GM23338 (cell line): ENCODE measurements around the gene MAPKAPK2. TPM values are rescaled to one million over a fixed set of nuclear protein-coding genes. Genes with fewer than 3 reads are reported as not detected.

ENCODE experiments used
- ATAC-seq: fragments of 200-7000 bp; cut with Tn5 transposase; 3 replicates; pipeline ENCODE4 v1.9.1; 2020
- DNase-seq: peaks from one replicate; pipeline ENCODE4 v3.0.0-alpha.2; 2015; ENCODE audit warnings: low spot score
- H2AFZ ChIP-seq: fragments of 200-600 bp; sonication (generic); 2 replicates; pipeline ENCODE4 v1.8.0; 2016; ENCODE audit warnings: antibody characterized with exemption, mild to moderate bottlenecking, moderate library complexity
- H3F3A ChIP-seq: fragments of 200-600 bp; sonication (generic); replicated peaks from 2 replicates; pipeline ENCODE4 v1.8.0; 2017; ENCODE audit warnings: antibody characterized with exemption, mixed run types, low read depth
- H3K27ac ChIP-seq: fragments of 200-600 bp; sonication (generic); 2 replicates; pipeline ENCODE4 v1.6.1; 2016; ENCODE audit warnings: low read depth
- H3K27me3 ChIP-seq: fragments of 200-600 bp; sonication (generic); 2 replicates; pipeline ENCODE4 v1.8.0; 2016; ENCODE audit warnings: mild to moderate bottlenecking, mixed run types, moderate library complexity; ENCODE audit not compliant: insufficient read depth
- H3K36me3 ChIP-seq: fragments of 200-600 bp; sonication (generic); 2 replicates; pipeline ENCODE4 v1.8.0; 2016; ENCODE audit warnings: mild to moderate bottlenecking; ENCODE audit not compliant: insufficient read depth
- H3K4me1 ChIP-seq: fragments of 200-600 bp; sonication (generic); 2 replicates; pipeline ENCODE4 v1.8.0; 2016; ENCODE audit warnings: mild to moderate bottlenecking, moderate library complexity; ENCODE audit not compliant: insufficient read depth
- H3K4me2 ChIP-seq: fragments of 200-600 bp; sonication (generic); 2 replicates; pipeline ENCODE4 v1.7.1; 2017; ENCODE audit warnings: mixed run types
- H3K4me3 ChIP-seq: fragments of 200-600 bp; sonication (generic); 2 replicates; pipeline ENCODE4 v1.6.1; 2016; ENCODE audit warnings: mixed run types
- H3K79me2 ChIP-seq: fragments of 200-600 bp; sonication (generic); replicated peaks from 2 replicates; pipeline ENCODE4 v1.8.0; 2017; ENCODE audit warnings: mild to moderate bottlenecking; ENCODE audit not compliant: insufficient read depth
- H3K9me2 ChIP-seq: fragments of 200-600 bp; sonication (generic); 2 replicates; pipeline ENCODE4 v1.8.0; 2017; ENCODE audit not compliant: insufficient read depth
- H4K20me1 ChIP-seq: fragments of 200-600 bp; sonication (generic); replicated peaks from 2 replicates; pipeline ENCODE4 v1.8.0; 2017; ENCODE audit warnings: mild to moderate bottlenecking; ENCODE audit not compliant: insufficient read depth
- H3K27ac Mint-ChIP-seq: 2 replicates; pipeline ENCODE4 v1.8.0; 2020; ENCODE audit warnings: inconsistent platforms, mild to moderate bottlenecking, moderate library complexity, mixed read lengths
- H3K27me3 Mint-ChIP-seq: 3 replicates; pipeline ENCODE4 v1.8.0; 2022; ENCODE audit warnings: low read depth, mild to moderate bottlenecking, moderate library complexity, mixed read lengths, inconsistent platforms; ENCODE audit not compliant: insufficient read depth, poor library complexity
- H3K36me3 Mint-ChIP-seq: 3 replicates; pipeline ENCODE4 v1.8.0; 2021; ENCODE audit warnings: low read depth, mild to moderate bottlenecking, inconsistent platforms, moderate library complexity, mixed read lengths
- H3K4me1 Mint-ChIP-seq: 3 replicates; pipeline ENCODE4 v1.8.0; 2020; ENCODE audit warnings: mild to moderate bottlenecking, inconsistent platforms, mixed read lengths
- H3K4me3 Mint-ChIP-seq: 3 replicates; pipeline ENCODE4 v1.8.0; 2021; ENCODE audit warnings: moderate library complexity, mild to moderate bottlenecking, inconsistent platforms, mixed read lengths
- H3K9me3 Mint-ChIP-seq: 3 replicates; pipeline ENCODE4 v1.8.0; 2020; ENCODE audit warnings: moderate library complexity, mild to moderate bottlenecking, inconsistent platforms, mixed read lengths
- CTCF ChIP-seq, 2 experiments: fragments of 200-600 bp in 1 of 2; sonication (generic) in 1 of 2; conservative IDR thresholded peaks; 2 replicates each; pipeline versions ENCODE4 v1.5.1 to v1.6.1; 2016 to 2017; ENCODE audit warnings: antibody characterized with exemption in 2 of 2, low read depth in 2 of 2, mild to moderate bottlenecking in 2 of 2, moderate library complexity in 1 of 2
- ETS1 ChIP-seq: IDR thresholded peaks from 2 replicates; pipeline ENCODE4 v1.6.1; 2016; ENCODE audit warnings: antibody characterized with exemption
- EZH2 ChIP-seq: fragments of 200-600 bp; sonication (generic); IDR thresholded peaks from one replicate; pipeline ENCODE4 v1.8.0; 2017; ENCODE audit warnings: antibody characterized with exemption, mild to moderate bottlenecking, low read depth; ENCODE audit not compliant: unreplicated experiment
- JUNB ChIP-seq: IDR thresholded peaks from one replicate; pipeline ENCODE4 v1.6.1; 2016; ENCODE audit warnings: antibody characterized with exemption; ENCODE audit not compliant: unreplicated experiment
- NANOG ChIP-seq: IDR thresholded peaks from 2 replicates; pipeline ENCODE4 v1.6.1; 2016; ENCODE audit warnings: antibody characterized with exemption, borderline replicate concordance
- ZNF331 ChIP-seq: fragments of 250-450 bp; sonication (Bioruptor Pico); IDR thresholded peaks from 2 replicates; pipeline ENCODE4 v1.5.0; 2020; ENCODE audit warnings: low read depth, mild to moderate bottlenecking, moderate library complexity
- ZNF462 ChIP-seq: fragments of 250-450 bp; sonication (Bioruptor Pico); IDR thresholded peaks from 2 replicates; pipeline ENCODE4 v1.5.0; 2020; ENCODE audit warnings: mild to moderate bottlenecking, moderate library complexity
- polyA plus RNA-seq: library from polyadenylated mRNA; unstranded; fragments of >200 nt; fragmentation: Nextera tagmentation; extraction: Ambion mirVana; gene quantifications from 2 replicates; pipeline ENCODE4 v1.2.1, GENCODE V29; 2016
- total RNA-seq: library from RNA; depleted of rRNA; stranded (reverse); fragments of >200 nt; shearing (Covaris generic); gene quantifications from 2 replicates; pipeline ENCODE4 v1.2.3, GENCODE V29; 2014

Gene MAPKAPK2
- total and polyA plus RNA-seq, 2 experiments from 2014 or later = 10.1 to 30.4 TPM

- no peak for TF ChIP-seq ZNF462 (CRISPR knock-in tag)
- TF ChIP-seq JUNB = no peak
- TF ChIP-seq EZH2 = no peak
- TF ChIP-seq ETS1 = no peak
- no peak for TF ChIP-seq ZNF331
- no peak for TF ChIP-seq NANOG
Measured at GRCh38 chr1:206737729-206738201, 53.1 kb downstream of the MAPKAPK2 start (continued).

- peak; percentile 60 for DNase-seq
- TF ChIP-seq CTCF (conservative IDR thresholded peaks at IDR 0.05; ENCODE audit: low read depth in 2 of 2) = peak; percentile 61 to 70
Measured at GRCh38 chr1:206738370-206739366, 54.0 kb downstream of the MAPKAPK2 start.

More at GRCh38 chr1:206738370-206739366, 54.0 kb downstream of the MAPKAPK2 start:
- H3K4me3 Mint-ChIP-seq = no peak overlapping the region
- H3K27me3 ChIP-seq = no peaks in the 10 kb centered on the region
- no peaks in the 10 kb centered on the region for H3K4me1 ChIP-seq
- H3K9me3 Mint-ChIP-seq = no peaks in the 10 kb centered on the region
- no peak overlapping the region for H3K4me2 ChIP-seq
- H3K36me3 Mint-ChIP-seq = no peaks in the 10 kb centered on the region
- ATAC-seq = peak; percentile 53
- no peak overlapping the region for H2AFZ ChIP-seq
- H3K4me1 Mint-ChIP-seq = peaks cover 11% of the 10 kb centered on the region; the same call in 2 of the 3 replicates
- no peaks in the 10 kb centered on the region for H3F3A ChIP-seq
- no peak overlapping the region for H3K4me3 ChIP-seq
- H3K9me2 ChIP-seq = no peaks in the 10 kb centered on the region
- H4K20me1 ChIP-seq = peaks cover 4% of the 10 kb centered on the region; the same call in 1 of the 2 replicates
- H3K27ac ChIP-seq = no peak overlapping the region
- no peak overlapping the region for H3K27ac Mint-ChIP-seq
- no peaks in the 10 kb centered on the region for H3K79me2 ChIP-seq
- no peaks in the 10 kb centered on the region for H3K36me3 ChIP-seq
- peaks cover 6% of the 10 kb centered on the region for H3K27me3 Mint-ChIP-seq
